ENCODE data around the gene TTLL13. TPM values are rescaled to one million over a fixed set of nuclear protein-coding genes. Genes with fewer than 3 reads are reported as not detected.

The TTLL13 gene
- total and polyA plus RNA-seq, 2 experiments from 2014 or later, result not detected

DNA sequence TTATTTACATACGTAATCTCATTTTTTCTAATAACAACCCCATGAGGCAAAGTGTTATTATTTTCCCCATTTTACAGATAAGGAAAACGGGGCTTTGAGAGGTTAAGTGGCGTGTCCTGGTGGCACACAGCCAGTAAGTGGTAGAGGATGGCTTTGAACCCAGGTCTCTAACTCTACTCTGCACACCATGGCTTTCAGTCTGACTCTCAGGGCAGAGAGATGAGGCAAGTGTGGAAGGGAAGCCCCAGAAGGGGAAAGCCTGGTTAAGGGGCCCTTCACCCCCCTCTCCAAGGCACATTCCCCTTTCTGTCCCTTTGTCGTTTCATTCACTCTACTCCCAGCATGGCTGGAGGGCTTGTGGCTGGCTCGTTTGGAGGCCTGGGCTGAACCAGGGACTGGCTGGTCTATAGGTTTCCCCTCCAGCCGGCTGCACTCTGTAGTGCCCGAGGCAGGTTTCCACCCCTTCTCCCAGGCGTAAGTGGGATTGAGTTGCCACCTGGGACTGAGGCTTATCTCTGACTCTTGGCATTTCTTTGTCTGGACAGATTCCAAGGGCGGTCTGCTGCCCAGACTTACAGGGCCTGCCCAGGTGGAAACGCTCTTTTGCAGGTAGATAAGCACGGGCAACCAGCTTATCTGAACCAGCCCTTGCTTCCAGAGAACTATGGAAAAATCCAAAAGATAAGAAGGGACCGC is 36.1 kb upstream of the TTLL13 start:
- H3K79me2 ChIP-seq, result peaks cover 75% of the 10 kb centered on the region
- H3K9me2 ChIP-seq (replicated peaks; ENCODE audit: insufficient read depth), result no peaks in the 10 kb centered on the region
- H3K4me3 ChIP-seq, result no peak overlapping the region
- H2AFZ ChIP-seq, result no peak overlapping the region
- no peaks in the 10 kb centered on the region for H3K27me3 ChIP-seq
- DNase-seq (ENCODE audit: low spot score), result peak; percentile 42
- H3K4me2 ChIP-seq, result no peak overlapping the region
- TF ChIP-seq, protein P1, sequence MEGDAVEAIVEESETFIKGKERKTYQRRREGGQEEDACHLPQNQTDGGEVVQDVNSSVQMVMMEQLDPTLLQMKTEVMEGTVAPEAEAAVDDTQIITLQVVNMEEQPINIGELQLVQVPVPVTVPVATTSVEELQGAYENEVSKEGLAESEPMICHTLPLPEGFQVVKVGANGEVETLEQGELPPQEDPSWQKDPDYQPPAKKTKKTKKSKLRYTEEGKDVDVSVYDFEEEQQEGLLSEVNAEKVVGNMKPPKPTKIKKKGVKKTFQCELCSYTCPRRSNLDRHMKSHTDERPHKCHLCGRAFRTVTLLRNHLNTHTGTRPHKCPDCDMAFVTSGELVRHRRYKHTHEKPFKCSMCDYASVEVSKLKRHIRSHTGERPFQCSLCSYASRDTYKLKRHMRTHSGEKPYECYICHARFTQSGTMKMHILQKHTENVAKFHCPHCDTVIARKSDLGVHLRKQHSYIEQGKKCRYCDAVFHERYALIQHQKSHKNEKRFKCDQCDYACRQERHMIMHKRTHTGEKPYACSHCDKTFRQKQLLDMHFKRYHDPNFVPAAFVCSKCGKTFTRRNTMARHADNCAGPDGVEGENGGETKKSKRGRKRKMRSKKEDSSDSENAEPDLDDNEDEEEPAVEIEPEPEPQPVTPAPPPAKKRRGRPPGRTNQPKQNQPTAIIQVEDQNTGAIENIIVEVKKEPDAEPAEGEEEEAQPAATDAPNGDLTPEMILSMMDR (IDR thresholded peaks at IDR 0.05; ENCODE audit: poor library complexity), result no peak
- TF ChIP-seq EZH2phosphoT487 (IDR thresholded peaks at IDR 0.05; ENCODE audit: low read depth, severe bottlenecking, unreplicated experiment), result no peak
- no peak for TF ChIP-seq EZH2 (IDR thresholded peaks at IDR 0.05; ENCODE audit: borderline replicate concordance)
- H4K20me1 ChIP-seq (ENCODE audit: insufficient read depth, poor library complexity, severe bottlenecking), result no peaks in the 10 kb centered on the region
- H3K27ac ChIP-seq, result peak overlapping the region; percentile 90
- peaks cover 27% of the 10 kb centered on the region for H3K4me1 ChIP-seq (ENCODE audit: insufficient read depth)
- no peaks in the 10 kb centered on the region for H3K36me3 ChIP-seq (replicated peaks; ENCODE audit: insufficient read depth, low read depth)
- WGBS (ENCODE audit: low lambda C conversion rate, missing lambda C conversion rate), result 59% methylated on average over 12 of the region's 12 CpGs
- no peaks in the 10 kb centered on the region for H3K9me3 ChIP-seq (ENCODE audit: low read depth)

DNA sequence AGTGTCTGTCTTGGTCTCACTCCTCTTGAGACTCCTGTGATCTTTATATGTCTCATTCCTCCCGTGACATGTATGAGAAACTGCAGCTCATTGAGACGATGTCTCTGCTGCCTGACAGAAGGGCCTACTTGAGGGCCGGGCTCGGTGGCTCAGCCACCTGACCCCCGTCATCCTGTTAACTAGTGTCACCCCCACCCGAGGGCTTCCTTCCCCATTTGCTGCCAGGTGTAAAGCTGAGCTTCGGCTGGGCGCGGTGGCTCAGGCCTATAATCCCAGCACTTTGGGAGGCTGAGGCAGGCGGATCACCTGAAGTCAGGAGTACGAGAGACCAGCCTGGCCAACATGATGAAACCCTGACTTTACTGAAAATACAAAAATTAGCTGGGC is 35.5 kb upstream of the TTLL13 start:
- peak overlapping the region; percentile 90 for H3K27ac ChIP-seq
- 85% methylated on average over 11 of the region's 11 CpGs for WGBS (ENCODE audit: low lambda C conversion rate, missing lambda C conversion rate)
- no peaks in the 10 kb centered on the region for H3K36me3 ChIP-seq (replicated peaks; ENCODE audit: insufficient read depth, low read depth)
- peaks cover 27% of the 10 kb centered on the region for H3K4me1 ChIP-seq (ENCODE audit: insufficient read depth)
- no peak overlapping the region for H3K4me3 ChIP-seq
- no peak for TF ChIP-seq EZH2 (IDR thresholded peaks at IDR 0.05; ENCODE audit: borderline replicate concordance)
- TF ChIP-seq EZH2phosphoT487 (IDR thresholded peaks at IDR 0.05; ENCODE audit: low read depth, severe bottlenecking, unreplicated experiment), result no peak
- TF ChIP-seq, protein P1 (IDR thresholded peaks at IDR 0.05; ENCODE audit: poor library complexity), result no peak
- no peaks in the 10 kb centered on the region for H4K20me1 ChIP-seq (ENCODE audit: insufficient read depth, poor library complexity, severe bottlenecking)
- H3K27me3 ChIP-seq, result no peaks in the 10 kb centered on the region
- H3K9me2 ChIP-seq (replicated peaks; ENCODE audit: insufficient read depth), result no peaks in the 10 kb centered on the region
- no peak overlapping the region for H2AFZ ChIP-seq
- no peak for DNase-seq (ENCODE audit: low spot score)
- no peak overlapping the region for H3K4me2 ChIP-seq
- peaks cover 69% of the 10 kb centered on the region for H3K79me2 ChIP-seq
- H3K9me3 ChIP-seq (ENCODE audit: low read depth), result no peaks in the 10 kb centered on the region

DNA sequence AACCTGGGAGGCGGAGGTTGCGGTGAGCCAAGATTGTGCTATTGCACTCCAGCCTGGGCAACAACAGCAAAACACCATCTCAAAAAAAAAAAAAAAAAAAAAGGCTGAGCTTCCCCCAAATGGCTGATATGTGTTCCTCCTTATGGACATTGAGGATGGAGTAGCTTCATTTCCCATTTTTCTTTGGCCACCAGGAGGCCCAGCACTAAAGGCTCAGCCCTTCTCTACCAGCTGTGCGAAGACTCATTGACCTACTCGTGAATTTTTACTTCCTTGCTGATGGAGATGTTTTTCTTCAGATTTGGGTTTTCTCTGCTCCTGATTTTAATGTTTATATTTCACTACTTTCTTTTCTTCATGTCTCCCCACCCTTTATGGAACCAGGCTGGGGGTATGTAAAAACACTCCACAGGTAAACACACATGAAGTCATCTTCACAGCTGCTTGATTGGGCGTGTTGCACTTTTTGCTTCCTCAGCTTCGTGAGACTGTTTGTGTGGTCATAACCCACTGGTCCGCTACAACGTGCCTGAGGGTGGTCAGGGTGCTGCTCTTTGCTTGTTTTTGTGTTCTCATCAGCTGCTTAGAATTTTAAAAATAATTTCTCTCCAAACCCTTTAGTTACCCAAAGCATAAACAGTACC is 34.7 kb upstream of the TTLL13 start:
- H3K4me3 ChIP-seq, result no peak overlapping the region
- H3K4me1 ChIP-seq (ENCODE audit: insufficient read depth), result peaks cover 27% of the 10 kb centered on the region
- no peaks in the 10 kb centered on the region for H3K9me2 ChIP-seq (replicated peaks; ENCODE audit: insufficient read depth)
- H3K27ac ChIP-seq, result peak overlapping the region; percentile 90
- TF ChIP-seq EZH2phosphoT487 (IDR thresholded peaks at IDR 0.05; ENCODE audit: low read depth, severe bottlenecking, unreplicated experiment) (no peak), EZH2 (IDR thresholded peaks at IDR 0.05; ENCODE audit: borderline replicate concordance) (no peak)
- TF ChIP-seq, protein P1 (IDR thresholded peaks at IDR 0.05; ENCODE audit: poor library complexity), result no peak
- 90% methylated on average over 7 of the region's 8 CpGs for WGBS (ENCODE audit: low lambda C conversion rate, missing lambda C conversion rate)
- peak; percentile 26 for DNase-seq (ENCODE audit: low spot score)
- no peaks in the 10 kb centered on the region for H3K36me3 ChIP-seq (replicated peaks; ENCODE audit: insufficient read depth, low read depth)
- H4K20me1 ChIP-seq (ENCODE audit: insufficient read depth, poor library complexity, severe bottlenecking), result no peaks in the 10 kb centered on the region
- no peak overlapping the region for H2AFZ ChIP-seq
- no peak overlapping the region for H3K4me2 ChIP-seq
- H3K79me2 ChIP-seq, result peaks cover 61% of the 10 kb centered on the region
- no peaks in the 10 kb centered on the region for H3K27me3 ChIP-seq
- no peaks in the 10 kb centered on the region for H3K9me3 ChIP-seq (ENCODE audit: low read depth)

Data from hepatocyte (in vitro differentiated cells).